ENCODE data around the gene ARHGEF12.

The ARHGEF12 gene

DNA sequence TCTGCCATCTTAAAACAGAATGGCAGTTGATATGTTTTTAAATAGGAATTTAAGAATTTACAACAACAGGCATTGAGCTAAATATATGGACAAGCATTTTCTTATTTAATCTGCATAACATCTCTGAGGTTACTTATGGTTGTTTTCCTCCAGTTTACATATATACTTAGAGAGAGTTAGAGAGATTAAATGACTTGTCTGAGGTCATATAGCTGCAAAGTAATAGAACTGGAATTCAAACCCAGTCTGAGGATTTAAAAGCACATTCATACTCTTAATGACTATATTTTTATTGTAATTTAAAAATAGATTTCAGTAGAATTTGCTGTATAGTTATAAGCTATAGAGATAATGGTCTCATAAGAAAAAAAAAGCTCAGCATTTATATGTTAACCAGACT, 93.9 kb downstream of the ARHGEF12 start:
- DNase-seq (ENCODE audit: low read depth in 2 of 2) = no peak

DNA sequence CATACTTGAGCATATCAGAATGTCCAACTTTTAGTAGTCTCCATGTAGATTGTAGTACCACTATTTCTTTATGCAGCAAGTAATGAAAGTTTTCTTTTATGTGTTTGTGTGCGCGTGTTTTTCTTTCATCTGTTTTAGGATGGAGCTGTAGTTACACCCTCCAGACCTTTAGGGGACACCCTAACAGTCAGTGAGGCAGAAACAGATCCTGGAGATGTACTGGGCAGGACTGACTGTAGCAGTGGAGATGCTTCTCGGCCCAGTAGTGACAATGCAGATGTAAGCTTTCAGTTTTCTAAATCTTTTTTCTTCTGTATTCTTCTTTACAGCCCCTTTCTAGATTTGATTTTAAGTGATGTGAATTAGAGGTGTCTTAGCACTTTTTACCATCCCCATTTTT, 95.4 kb downstream of the ARHGEF12 start:
- no peak for DNase-seq (ENCODE audit: low read depth in 2 of 2)

DNA sequence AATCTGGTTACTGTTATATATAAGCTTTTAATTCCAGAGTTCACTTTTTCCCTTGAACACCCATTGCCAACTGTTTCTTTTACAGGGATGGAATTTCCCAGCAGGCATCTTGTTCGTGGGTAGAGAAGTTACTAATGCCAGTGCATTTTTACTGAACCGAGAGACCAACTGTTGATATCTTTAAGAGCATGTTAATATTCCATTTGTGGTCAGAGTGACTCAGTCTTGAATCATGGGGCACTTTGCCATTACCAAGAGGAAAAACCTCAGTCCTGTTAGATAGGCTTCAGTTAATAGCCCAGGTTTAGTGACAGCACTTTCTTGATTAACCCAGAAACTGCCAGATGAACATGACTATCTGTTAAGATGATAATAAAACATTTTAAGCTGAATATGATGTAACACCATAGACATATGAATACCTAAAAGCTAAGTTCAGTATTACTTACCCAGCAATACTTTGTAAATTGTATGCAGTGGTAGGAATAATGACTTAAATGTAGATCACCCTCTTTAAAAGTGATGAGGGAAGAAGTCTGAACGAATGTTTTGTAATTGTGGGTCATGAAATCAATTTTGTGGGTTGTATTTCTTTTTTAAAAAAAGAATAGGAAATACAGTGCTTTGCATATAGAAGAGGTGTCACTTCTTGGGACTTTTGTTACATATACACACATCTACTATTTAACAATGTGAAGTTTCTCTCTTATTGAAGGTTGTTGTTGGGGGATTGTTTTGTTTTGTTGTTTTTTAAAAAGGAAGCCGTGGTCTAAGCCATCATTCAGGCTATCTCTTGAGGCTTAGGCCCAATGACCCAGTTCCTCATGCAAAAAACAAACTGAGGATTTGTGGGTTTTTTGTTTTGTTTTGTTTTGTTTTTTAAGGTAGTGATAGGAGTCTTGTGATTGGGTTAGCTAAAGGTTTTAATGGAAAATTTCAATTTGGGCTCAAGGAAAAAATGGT, 96.1 kb downstream of the ARHGEF12 start:
- peak in 1 of 2 donors; percentile 27 for DNase-seq (ENCODE audit: low read depth in 2 of 2)

DNA sequence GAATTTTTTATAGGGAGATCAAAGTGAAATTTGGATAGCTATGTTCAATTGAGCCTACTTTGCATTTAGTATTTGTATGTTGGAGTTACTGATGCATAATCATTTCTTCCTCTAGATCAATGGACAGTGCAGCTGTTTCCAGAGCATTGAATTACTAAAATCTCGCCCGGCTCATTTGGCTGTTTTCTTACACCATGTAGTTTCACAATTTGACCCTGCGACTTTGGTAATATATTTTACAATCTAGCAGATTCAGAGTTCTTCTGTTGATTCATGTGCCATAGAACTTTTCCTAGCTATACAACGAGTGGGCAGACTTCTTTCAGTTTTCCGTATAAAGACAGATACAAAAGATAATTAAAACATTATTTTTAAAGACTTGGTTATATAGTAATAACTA, 105.4 kb downstream of the ARHGEF12 start:
- DNase-seq (ENCODE audit: low read depth in 2 of 2) = no peak

DNA sequence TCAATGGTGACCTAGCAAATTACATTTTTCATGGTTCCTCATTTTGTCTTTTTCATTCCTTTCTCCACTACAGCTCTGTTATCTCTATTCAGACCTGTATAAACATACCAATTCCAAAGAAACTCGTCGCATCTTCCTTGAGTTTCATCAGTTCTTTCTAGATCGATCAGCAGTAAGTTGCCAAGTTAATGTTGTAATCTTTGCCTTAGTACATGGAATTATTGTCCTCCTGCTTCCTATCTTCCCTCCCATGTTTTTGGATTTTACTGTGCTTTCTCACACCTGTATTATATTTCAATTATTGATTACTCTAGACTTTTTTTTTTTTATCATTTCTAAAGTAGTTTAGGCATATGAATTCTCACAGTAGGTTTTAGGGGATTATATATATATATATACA, 105.8 kb downstream of the ARHGEF12 start:
- DNase-seq (ENCODE audit: low read depth in 2 of 2) = no peak

DNA sequence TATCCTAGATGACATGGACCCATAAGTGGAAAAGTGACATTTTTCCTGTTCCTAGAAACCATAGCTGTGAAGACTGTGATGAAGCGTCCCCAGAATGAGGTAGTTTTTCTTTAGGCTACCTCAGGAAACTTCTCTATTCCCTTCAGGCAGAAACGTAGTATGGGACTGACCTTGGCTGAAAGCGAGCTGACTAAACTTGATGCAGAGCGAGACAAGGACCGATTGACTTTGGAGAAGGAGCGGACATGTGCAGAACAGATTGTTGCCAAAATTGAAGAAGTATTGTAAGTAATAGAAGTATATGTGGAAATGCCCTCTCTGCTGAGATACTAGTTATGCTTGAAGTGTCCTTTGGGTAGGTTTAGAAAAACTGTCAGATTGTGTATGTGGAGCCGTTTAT, 110.6 kb downstream of the ARHGEF12 start:
- DNase-seq (ENCODE audit: low read depth in 2 of 2) = no peak

DNA sequence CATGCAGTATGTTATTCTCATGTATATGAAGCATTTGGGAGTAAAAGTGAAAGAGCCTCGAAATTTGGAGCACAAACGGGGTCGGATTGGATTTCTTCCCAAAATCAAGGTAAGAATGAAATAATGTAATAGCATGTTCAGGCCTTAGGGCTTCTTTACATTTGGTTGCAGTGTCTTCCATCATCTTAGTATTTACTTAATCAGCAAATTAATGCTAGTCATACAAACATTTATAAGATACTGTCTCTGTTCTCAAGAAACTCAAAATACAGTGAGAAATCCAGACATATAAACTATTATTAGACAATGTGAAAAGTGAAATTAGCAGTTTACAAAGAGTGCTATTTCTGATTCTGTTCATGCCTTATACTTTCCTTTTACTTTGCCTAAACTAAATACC, 112.0 kb downstream of the ARHGEF12 start:
- DNase-seq (ENCODE audit: low read depth in 2 of 2) = no peak

GRCh38 chr11:120455487-120455886, 119.3 kb downstream of the ARHGEF12 start:
- no peak for DNase-seq (ENCODE audit: low read depth in 2 of 2)

DNA sequence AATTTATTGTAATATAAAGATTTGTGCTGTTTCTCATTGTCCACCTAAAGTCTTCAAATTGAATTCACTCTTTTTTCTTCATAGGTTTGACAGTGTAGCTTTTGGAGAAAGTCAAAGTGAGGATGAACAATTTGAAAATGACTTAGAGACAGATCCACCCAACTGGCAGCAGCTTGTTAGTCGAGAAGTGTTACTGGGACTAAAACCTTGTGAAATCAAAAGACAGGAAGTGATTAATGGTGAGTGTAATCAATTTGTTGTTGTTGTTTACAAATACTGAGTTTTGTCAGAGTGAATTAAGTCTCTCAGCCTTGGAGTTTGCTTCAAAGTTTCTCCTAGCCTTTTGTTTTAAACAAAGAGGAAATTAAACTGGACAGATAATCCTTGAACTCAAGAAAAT, 121.8 kb downstream of the ARHGEF12 start:
- DNase-seq (ENCODE audit: low read depth in 2 of 2) = no peak

DNA sequence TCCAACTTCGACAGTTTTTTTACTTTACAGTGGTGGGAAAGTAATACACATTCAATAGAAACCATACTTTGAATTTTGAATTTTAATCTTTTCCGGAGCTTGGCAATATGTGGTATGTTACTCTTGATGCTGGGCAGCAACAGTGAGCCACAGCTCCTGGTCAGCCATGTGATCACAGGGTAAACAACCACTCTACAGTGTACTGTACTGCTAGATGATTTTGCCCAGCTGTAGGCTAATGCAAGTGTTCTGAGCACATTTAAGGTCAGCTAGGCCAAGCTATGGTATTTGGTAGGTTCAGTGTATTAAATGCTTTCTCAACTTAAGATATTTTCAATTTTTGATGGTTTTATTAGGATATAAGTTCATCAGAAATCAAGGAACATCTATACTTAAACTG, 126.6 kb downstream of the ARHGEF12 start:
- DNase-seq (ENCODE audit: low read depth in 2 of 2) = no peak

DNA sequence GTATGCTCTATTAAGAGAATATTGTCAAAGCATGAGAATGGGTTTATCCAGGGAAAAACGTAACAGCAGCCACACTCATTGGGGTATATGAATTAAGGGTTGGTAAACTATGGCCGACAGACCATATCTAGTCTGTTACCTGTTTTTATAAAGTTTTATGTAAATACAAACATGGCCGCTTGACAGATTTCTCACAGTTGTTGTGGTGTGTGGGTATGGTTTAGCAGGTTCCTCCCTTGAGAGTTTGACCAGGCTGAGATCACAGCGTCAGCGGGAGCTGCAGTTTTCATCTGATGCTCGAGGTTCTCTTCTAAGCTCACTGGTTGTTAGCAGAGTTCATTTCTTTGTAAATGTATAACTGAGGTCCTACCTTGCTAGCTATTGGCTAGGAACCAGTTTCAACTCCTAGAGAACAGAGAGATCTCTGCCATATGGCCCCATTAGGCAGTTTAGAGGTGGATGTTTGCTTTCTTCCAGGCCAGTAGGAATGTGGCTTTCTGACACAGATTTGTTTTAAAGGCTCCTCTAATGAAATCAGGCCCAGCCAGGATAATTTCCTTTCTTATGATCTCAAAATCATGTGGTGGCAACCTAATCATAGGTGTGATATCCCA, 129.8 kb downstream of the ARHGEF12 start:
- no peak for DNase-seq (ENCODE audit: low read depth in 2 of 2)

GRCh38 chr11:120467627-120468026, 131.4 kb downstream of the ARHGEF12 start:
- no peak for DNase-seq (ENCODE audit: low read depth in 2 of 2)

- no peak for DNase-seq (ENCODE audit: low read depth in 2 of 2)
These were observed 134.9 kb downstream of the ARHGEF12 start for GRCh38 chr11:120471131-120471530.

- no peak for DNase-seq (ENCODE audit: low read depth in 2 of 2)
These were observed 135.8 kb downstream of the ARHGEF12 start for GRCh38 chr11:120471994-120472393.

DNA sequence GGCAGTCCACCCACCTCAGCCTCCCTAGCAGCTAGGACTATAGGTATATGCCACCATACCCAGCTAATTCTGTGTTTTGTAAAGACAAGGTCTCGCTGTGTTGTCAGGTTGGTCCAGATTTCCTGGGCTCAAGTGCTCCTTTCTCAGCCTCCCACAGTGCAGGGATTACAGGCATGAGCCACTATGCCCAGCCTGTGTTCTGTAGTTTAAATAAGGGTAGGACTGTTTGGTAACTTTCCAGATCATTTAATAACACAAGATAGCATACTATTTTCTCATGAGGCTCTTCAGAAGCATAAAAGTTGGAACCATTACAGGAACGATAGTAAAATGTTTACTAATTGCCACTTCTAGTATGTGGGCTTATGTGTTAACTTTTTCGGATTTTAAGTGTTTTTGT, 137.3 kb downstream of the ARHGEF12 start:
- no peak for DNase-seq (ENCODE audit: low read depth in 2 of 2)

DNA sequence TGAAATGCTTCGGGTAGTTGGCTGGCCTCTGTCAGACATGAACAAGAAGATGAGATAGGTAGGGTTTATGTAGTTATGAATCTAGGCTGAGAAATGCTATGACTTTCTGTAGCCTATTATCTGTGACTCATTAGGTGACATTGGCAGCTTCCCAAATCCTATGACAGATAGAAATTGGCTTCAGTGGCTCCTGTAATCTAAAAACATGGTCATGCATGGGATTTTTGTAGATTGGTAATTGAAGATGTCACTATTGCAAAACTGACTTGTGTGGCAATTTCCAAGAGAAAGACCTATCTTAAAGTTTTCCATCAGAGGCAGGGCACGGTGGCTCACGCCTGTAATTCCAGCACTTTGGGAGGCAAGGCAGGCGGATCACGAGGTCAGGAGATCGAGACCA, 145.9 kb downstream of the ARHGEF12 start:
- DNase-seq (ENCODE audit: low read depth in 2 of 2) = no peak

DNA sequence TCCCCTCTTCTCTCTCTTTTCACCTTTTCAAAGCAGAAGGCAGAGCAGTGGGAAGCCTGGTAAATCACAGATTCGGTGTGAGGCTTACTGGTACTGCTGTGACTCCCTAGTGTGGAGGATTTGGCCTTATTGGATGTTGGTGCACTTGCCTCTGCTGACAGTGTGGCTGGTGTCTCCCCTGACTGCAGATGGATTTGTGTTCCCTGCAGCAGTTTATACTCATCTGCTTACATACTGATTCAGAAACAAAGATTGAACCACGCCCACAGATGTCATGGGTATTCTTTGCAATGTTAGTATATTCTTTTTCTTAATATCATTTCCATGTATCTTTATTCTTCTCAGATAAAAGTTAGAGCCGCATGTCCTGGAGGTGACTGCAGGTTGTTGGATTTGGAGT, 148.5 kb downstream of the ARHGEF12 start:
- no peak for DNase-seq (ENCODE audit: low read depth in 2 of 2)

- no peak for DNase-seq (ENCODE audit: low read depth in 2 of 2)
These were observed 149.9 kb downstream of the ARHGEF12 start for GRCh38 chr11:120486138-120486537.

- DNase-seq (ENCODE audit: low read depth in 2 of 2) = no peak
These were observed 153.6 kb downstream of the ARHGEF12 start for GRCh38 chr11:120489799-120490198.

DNA sequence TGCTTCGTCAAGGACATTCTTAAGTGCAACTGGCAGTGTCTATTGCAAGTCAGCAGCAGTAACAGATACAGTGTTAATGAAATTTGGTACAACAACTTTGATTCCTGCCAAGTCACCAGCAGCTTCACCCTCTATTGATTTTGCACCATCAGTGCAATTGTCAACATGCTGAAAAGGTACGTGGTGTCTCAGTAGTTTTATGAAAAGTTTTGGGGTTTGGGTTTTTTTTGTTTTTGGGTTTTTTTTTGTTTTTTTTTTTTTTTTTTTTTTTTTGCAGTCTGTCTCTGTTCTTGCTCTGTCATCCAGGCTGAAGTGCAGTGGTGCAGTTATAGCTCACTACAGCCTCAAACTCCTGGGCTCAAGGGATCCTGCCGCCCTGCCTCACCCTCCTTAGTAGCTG, 156.3 kb downstream of the ARHGEF12 start:
- DNase-seq (ENCODE audit: low read depth in 2 of 2) = no peak

DNA sequence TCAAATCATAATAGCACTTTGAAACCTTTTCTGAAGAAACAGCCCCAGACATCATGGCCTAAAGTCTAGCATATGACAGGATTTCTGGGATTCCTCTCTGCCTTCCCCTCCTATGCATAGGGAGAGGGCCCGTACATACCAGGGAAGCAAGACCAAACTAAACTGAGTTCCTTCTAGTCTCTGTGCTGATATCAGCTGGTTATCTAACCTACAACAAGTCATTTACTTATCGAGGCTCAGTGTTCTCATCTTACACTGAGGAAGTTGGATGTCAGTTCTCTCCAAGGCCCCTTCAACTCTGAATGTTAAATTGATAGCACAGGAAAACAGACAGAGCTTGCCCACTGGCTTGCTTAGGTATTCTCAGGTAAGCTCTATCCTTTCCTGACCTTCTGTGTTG, 158.4 kb downstream of the ARHGEF12 start:
- no peak for DNase-seq (ENCODE audit: low read depth in 2 of 2)

- no peak for DNase-seq (ENCODE audit: low read depth in 2 of 2)
These were observed 162.9 kb downstream of the ARHGEF12 start for GRCh38 chr11:120499088-120499487.

- no peak for DNase-seq (ENCODE audit: low read depth in 2 of 2)
These were observed 163.6 kb downstream of the ARHGEF12 start for GRCh38 chr11:120499859-120500258.
